H9 (cell line): ENCODE measurements around the gene PPP1CB. TPM values are rescaled to one million over a fixed set of nuclear protein-coding genes. Genes with fewer than 3 reads are reported as not detected.

Experiments used
- DNase-seq: peaks from one replicate; pipeline ENCODE4 v3.0.0-alpha.2; 2017
- H2AFZ ChIP-seq: one replicate; pipeline ENCODE4 v1.6.1; 2013; ENCODE audit warnings: mild to moderate bottlenecking, low read length, control low read depth, moderate library complexity
- H2AK5ac ChIP-seq: 2 replicates; pipeline ENCODE4 v1.6.1; 2013; ENCODE audit warnings: low read length, control low read depth, mixed read lengths; ENCODE audit not compliant: insufficient read length
- H2BK120ac ChIP-seq: one replicate; pipeline ENCODE4 v1.6.1; 2013; ENCODE audit warnings: low read depth, mild to moderate bottlenecking, low read length, control low read depth, inconsistent platforms; ENCODE audit not compliant: poor library complexity, severe bottlenecking
- H2BK12ac ChIP-seq: 2 replicates; pipeline ENCODE4 v1.6.1; 2013; ENCODE audit warnings: low read length, control low read depth, mixed read lengths, low read depth; ENCODE audit not compliant: insufficient read length
- H2BK15ac ChIP-seq: 2 replicates; pipeline ENCODE4 v1.6.1; 2013; ENCODE audit warnings: low read depth, low read length, control low read depth
- H2BK20ac ChIP-seq: one replicate; pipeline ENCODE4 v1.6.1; 2013; ENCODE audit warnings: low read depth, mild to moderate bottlenecking, low read length, control low read depth, inconsistent platforms; ENCODE audit not compliant: poor library complexity, severe bottlenecking
- H2BK5ac ChIP-seq: 2 replicates; pipeline ENCODE4 v1.6.1; 2013; ENCODE audit warnings: low read length, control low read depth, mixed read lengths; ENCODE audit not compliant: insufficient read length
- H3K14ac ChIP-seq: 2 replicates; pipeline ENCODE4 v1.6.1; 2013; ENCODE audit warnings: low read length, control low read depth; ENCODE audit not compliant: insufficient read depth
- H3K18ac ChIP-seq: 2 replicates; pipeline ENCODE4 v1.6.1; 2013; ENCODE audit warnings: low read depth, mild to moderate bottlenecking, mixed read lengths, low read length, control low read depth; ENCODE audit not compliant: insufficient read length
- H3K23ac ChIP-seq: 2 replicates; pipeline ENCODE4 v1.6.1; 2013; ENCODE audit warnings: low read length, control low read depth, mixed read lengths, low read depth; ENCODE audit not compliant: insufficient read length
- H3K23me2 ChIP-seq: 2 replicates; pipeline ENCODE4 v1.6.1; 2013; ENCODE audit warnings: low read depth, mild to moderate bottlenecking, mixed read lengths, low read length, control low read depth; ENCODE audit not compliant: insufficient read length, poor library complexity, severe bottlenecking
- H3K27ac ChIP-seq: 2 replicates; pipeline ENCODE4 v1.5.1; 2013; ENCODE audit warnings: low read length, control low read depth, mixed read lengths, low read depth; ENCODE audit not compliant: insufficient read length
- H3K27me3 ChIP-seq: 2 replicates; pipeline ENCODE4 v1.6.1; 2013; ENCODE audit warnings: low read length, control low read depth, inconsistent platforms; ENCODE audit not compliant: insufficient read depth
- H3K4ac ChIP-seq: 2 replicates; pipeline ENCODE4 v1.6.1; 2013; ENCODE audit warnings: low read depth, mild to moderate bottlenecking, control low read depth, inconsistent platforms, low read length, moderate library complexity
- H3K4me1 ChIP-seq: 2 replicates; pipeline ENCODE4 v1.6.1; 2013; ENCODE audit warnings: low read length, control low read depth, inconsistent platforms; ENCODE audit not compliant: insufficient read depth
- H3K4me2 ChIP-seq: 2 replicates; pipeline ENCODE4 v1.6.1; 2013; ENCODE audit warnings: low read length, control low read depth, mixed read lengths; ENCODE audit not compliant: insufficient read length, insufficient read depth
- H3K56ac ChIP-seq: 2 replicates; pipeline ENCODE4 v1.6.1; 2013; ENCODE audit warnings: low read depth, mild to moderate bottlenecking, mixed read lengths, low read length, control low read depth; ENCODE audit not compliant: insufficient read length
- H3K79me1 ChIP-seq: 2 replicates; pipeline ENCODE4 v1.6.1; 2013; ENCODE audit warnings: low read depth, mild to moderate bottlenecking, moderate library complexity, low read length, control low read depth, inconsistent platforms; ENCODE audit not compliant: insufficient read depth, poor library complexity, severe bottlenecking
- H3K79me2 ChIP-seq: 2 replicates; pipeline ENCODE4 v1.6.1; 2013; ENCODE audit warnings: low read length, control low read depth, inconsistent platforms; ENCODE audit not compliant: insufficient read depth
- H3K9ac ChIP-seq: 2 replicates; pipeline ENCODE4 v1.6.1; 2013; ENCODE audit warnings: low read length, control low read depth, mixed read lengths; ENCODE audit not compliant: insufficient read length; ENCODE audit errors: extremely low read depth
- H3K9me3 ChIP-seq: one replicate; pipeline ENCODE4 v1.6.1; 2013; ENCODE audit warnings: low read depth, low read length, inconsistent platforms; ENCODE audit not compliant: control insufficient read depth
- H3T11ph ChIP-seq: one replicate; pipeline ENCODE4 v1.6.1; 2013; ENCODE audit warnings: mild to moderate bottlenecking, low read length, control low read depth, inconsistent platforms
- H4K20me1 ChIP-seq: one replicate; pipeline ENCODE4 v1.6.1; 2013; ENCODE audit not compliant: control insufficient read depth, insufficient read length, insufficient read depth
- H4K5ac ChIP-seq: 2 replicates; pipeline ENCODE4 v1.6.1; 2013; ENCODE audit warnings: low read depth, mild to moderate bottlenecking, mixed read lengths, low read length, control low read depth; ENCODE audit not compliant: insufficient read length
- H4K8ac ChIP-seq: replicated peaks from 2 replicates; pipeline ENCODE4 v1.6.1; 2013; ENCODE audit warnings: low read length, control low read depth, mixed read lengths, low read depth; ENCODE audit not compliant: insufficient read length
- H4K91ac ChIP-seq: 2 replicates; pipeline ENCODE4 v1.6.1; 2013; ENCODE audit warnings: low read depth, mild to moderate bottlenecking, moderate library complexity, mixed read lengths, low read length, control low read depth; ENCODE audit not compliant: insufficient read length
- H3K27ac Mint-ChIP-seq, 3 experiments: 2 replicates in 2 of 3; 3 replicates in 1 of 3; pipeline ENCODE4 v1.8.0; 2020 to 2021; ENCODE audit warnings: mixed read lengths in 3 of 3, mild to moderate bottlenecking in 1 of 3, moderate library complexity in 1 of 3
- H3K27me3 Mint-ChIP-seq: 2 replicates; pipeline ENCODE4 v1.8.0; 2021; ENCODE audit warnings: low read depth, mild to moderate bottlenecking, moderate library complexity, mixed read lengths
- H3K36me3 Mint-ChIP-seq, 3 experiments: 2 replicates in 2 of 3; 3 replicates in 1 of 3; pipeline ENCODE4 v1.8.0; 2020 to 2021; ENCODE audit warnings: low read depth in 3 of 3, mixed read lengths in 3 of 3; ENCODE audit not compliant: insufficient read depth in 1 of 3
- H3K4me1 Mint-ChIP-seq, 2 experiments: 2 replicates each; pipeline ENCODE4 v1.8.0; 2020; ENCODE audit warnings: mixed read lengths in 2 of 2
- H3K4me3 Mint-ChIP-seq, 2 experiments: 2 replicates in 1 of 2; 3 replicates in 1 of 2; pipeline ENCODE4 v1.8.0; 2020 to 2021; ENCODE audit warnings: mild to moderate bottlenecking in 2 of 2, mixed read lengths in 2 of 2, moderate library complexity in 1 of 2
- H3K9me3 Mint-ChIP-seq, 2 experiments: 2 replicates in 1 of 2; 3 replicates in 1 of 2; pipeline ENCODE4 v1.8.0; 2020; ENCODE audit warnings: mild to moderate bottlenecking in 2 of 2, mixed read lengths in 2 of 2, moderate library complexity in 1 of 2
- WGBS: extraction: QIAGEN DNeasy Blood & Tissue Kit; methylation state at CpG from one replicate; pipeline ENCODE4 v1.1.7; 2013; ENCODE audit warnings: missing lambda C conversion rate, low lambda C conversion rate, mixed read lengths; ENCODE audit not compliant: insufficient read length; ENCODE audit errors: extremely low coverage; 5-methylcytosine and 5-hydroxymethylcytosine counted together
- total RNA-seq: library from RNA; stranded (reverse); gene quantifications from 2 replicates; pipeline ENCODE4 v1.2.1, GENCODE V29; 2021
- TF ChIP-seq, protein P1 (sequence below): fragments of 200-600 bp; sonication (generic); conservative IDR thresholded peaks from 3 replicates; pipeline ENCODE4 v1.8.0; 2021; ENCODE audit warnings: antibody characterized with exemption, mild to moderate bottlenecking

Gene PPP1CB
- total RNA-seq, 1 experiment from 2014 or later = 184 TPM

DNA sequence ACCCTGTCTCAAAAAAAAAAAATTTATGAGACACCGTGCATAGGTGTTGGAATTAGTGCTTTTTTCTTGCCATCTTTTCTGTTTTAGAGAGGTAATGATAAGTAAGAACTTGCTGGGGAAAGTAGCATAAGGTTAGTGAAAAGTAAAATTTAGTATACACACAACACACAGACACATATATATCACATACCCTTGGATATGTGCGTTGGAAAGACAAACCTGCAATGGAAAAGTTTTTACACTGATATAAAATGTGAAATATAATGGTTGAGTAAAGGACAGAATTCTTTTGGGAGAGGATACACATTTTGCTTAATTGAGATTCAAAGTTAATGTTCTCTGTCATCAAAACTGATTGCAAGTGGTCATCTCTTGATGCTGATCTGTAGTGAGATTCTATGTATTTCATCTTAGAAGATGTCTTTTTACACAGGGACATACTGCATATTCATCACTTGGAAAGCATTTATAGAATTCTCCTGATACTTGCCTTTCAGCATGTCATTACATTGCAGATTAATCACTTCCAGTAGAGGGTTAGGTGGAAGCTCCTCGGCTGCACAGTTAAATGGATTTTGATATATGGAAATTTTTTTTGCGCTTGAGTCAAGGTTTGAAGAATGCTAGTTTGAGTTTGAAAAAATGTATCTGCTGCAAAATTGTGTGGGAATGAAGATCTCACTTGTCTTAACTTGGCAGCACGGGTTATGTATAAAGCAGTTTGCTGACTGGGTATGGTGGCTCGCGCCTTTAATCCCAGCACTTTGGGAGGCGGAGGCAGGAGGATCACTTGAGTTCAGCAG, 13.5 kb downstream of the PPP1CB start:
- Mint-ChIP-seq H3K9me3 (peaks cover 0 to 2% of the 10 kb centered on the region in 2 experiments; a peak in 1 of 5 replicates), H3K36me3 (peaks cover 14 to 16% (median 15%) of the 10 kb centered on the region in 3 experiments), H3K27me3 (no peaks in the 10 kb centered on the region), H3K4me1 (peaks cover 3% of the 10 kb centered on the region in 2 experiments; a peak in 3 of 4 replicates), H3K4me3 (no peak overlapping the region), H3K27ac (peak overlapping the region in 1 of 3 experiments; percentile 26; a peak in 3 of 7 replicates)
- no peaks in the 10 kb centered on the region for H3K4me1 ChIP-seq
- H3K23ac ChIP-seq = no peak overlapping the region
- no CpG with 5 or more reads among the region's 8 CpGs for WGBS
- H2BK120ac ChIP-seq = no peak overlapping the region
- peaks cover 9% of the 10 kb centered on the region for H3K79me1 ChIP-seq
- DNase-seq = no peak
- H3K4ac ChIP-seq = no peak overlapping the region
- no peak overlapping the region for H3K9ac ChIP-seq
- H2BK5ac ChIP-seq = no peak overlapping the region
- H3K14ac ChIP-seq = no peak overlapping the region
- H3K79me2 ChIP-seq = peaks cover 54% of the 10 kb centered on the region
- H2BK15ac ChIP-seq = no peak overlapping the region
- H4K5ac ChIP-seq = no peak overlapping the region
- no peak overlapping the region for H3K4me2 ChIP-seq
- no peak overlapping the region for H3K27ac ChIP-seq
- H3K23me2 ChIP-seq = no peaks in the 10 kb centered on the region
- no peak overlapping the region for H4K91ac ChIP-seq
- H4K8ac ChIP-seq = no peak overlapping the region
- H2AFZ ChIP-seq = no peak overlapping the region
- no peak overlapping the region for H2BK20ac ChIP-seq
- no peak overlapping the region for H3T11ph ChIP-seq
- H2BK12ac ChIP-seq = no peak overlapping the region
- no peaks in the 10 kb centered on the region for H4K20me1 ChIP-seq
- H3K27me3 ChIP-seq = no peaks in the 10 kb centered on the region
- no peak overlapping the region for H3K18ac ChIP-seq
- TF ChIP-seq, protein P1, sequence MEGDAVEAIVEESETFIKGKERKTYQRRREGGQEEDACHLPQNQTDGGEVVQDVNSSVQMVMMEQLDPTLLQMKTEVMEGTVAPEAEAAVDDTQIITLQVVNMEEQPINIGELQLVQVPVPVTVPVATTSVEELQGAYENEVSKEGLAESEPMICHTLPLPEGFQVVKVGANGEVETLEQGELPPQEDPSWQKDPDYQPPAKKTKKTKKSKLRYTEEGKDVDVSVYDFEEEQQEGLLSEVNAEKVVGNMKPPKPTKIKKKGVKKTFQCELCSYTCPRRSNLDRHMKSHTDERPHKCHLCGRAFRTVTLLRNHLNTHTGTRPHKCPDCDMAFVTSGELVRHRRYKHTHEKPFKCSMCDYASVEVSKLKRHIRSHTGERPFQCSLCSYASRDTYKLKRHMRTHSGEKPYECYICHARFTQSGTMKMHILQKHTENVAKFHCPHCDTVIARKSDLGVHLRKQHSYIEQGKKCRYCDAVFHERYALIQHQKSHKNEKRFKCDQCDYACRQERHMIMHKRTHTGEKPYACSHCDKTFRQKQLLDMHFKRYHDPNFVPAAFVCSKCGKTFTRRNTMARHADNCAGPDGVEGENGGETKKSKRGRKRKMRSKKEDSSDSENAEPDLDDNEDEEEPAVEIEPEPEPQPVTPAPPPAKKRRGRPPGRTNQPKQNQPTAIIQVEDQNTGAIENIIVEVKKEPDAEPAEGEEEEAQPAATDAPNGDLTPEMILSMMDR = no peak
- H3K9me3 ChIP-seq = no peaks in the 10 kb centered on the region
- no peak overlapping the region for H3K56ac ChIP-seq
- H2AK5ac ChIP-seq = no peak overlapping the region
